ENCODE measurements around the gene TAF10. TPM values are rescaled to one million over a fixed set of nuclear protein-coding genes. Genes with fewer than 3 reads are reported as not detected.

TAF10 gene
- total RNA-seq, 1 donor from 2014 or later = 205 TPM

DNA sequence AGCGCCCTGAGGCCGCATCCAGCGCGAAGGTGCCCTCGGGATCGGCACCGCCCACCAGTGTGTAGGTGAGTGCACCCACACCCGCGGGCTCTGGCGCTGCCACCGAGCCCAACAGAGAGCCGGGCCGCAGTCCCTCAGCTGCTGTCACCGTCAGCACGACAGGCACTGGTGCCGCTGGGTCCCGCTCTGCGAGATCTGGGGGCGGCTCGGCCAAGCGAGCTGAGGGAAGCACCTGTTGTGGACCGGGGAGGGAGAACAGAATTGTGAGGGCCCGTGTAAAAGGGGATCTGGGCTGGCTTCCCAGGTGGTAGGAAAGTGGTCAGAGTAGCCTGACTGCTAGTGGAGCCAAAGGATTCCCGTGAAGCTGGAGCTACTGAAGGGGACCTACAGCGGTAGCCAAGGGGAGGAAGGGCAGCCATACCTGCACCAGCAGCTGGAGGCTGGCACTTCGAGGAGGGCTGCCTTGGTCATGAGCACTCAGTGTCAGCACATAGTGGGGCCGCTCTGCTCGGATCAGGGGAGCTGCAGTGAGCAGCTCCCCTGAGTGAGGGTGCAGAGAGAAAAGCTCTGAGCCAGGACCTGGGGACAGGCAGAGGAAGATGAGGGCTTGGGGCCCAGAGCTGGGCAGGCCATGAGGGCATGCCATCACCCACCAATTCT lies 18.7 kb upstream of the TAF10 start:
- peak overlapping the region; percentile 33 for H3K4me3 ChIP-seq (ENCODE audit: low read depth, low read length)
- TF ChIP-seq, protein P1, sequence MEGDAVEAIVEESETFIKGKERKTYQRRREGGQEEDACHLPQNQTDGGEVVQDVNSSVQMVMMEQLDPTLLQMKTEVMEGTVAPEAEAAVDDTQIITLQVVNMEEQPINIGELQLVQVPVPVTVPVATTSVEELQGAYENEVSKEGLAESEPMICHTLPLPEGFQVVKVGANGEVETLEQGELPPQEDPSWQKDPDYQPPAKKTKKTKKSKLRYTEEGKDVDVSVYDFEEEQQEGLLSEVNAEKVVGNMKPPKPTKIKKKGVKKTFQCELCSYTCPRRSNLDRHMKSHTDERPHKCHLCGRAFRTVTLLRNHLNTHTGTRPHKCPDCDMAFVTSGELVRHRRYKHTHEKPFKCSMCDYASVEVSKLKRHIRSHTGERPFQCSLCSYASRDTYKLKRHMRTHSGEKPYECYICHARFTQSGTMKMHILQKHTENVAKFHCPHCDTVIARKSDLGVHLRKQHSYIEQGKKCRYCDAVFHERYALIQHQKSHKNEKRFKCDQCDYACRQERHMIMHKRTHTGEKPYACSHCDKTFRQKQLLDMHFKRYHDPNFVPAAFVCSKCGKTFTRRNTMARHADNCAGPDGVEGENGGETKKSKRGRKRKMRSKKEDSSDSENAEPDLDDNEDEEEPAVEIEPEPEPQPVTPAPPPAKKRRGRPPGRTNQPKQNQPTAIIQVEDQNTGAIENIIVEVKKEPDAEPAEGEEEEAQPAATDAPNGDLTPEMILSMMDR (conservative IDR thresholded peaks at IDR 0.05; ENCODE audit: low read depth, low read length) = no peak
- no peak for DNase-seq (ENCODE audit: low read depth)

DNA sequence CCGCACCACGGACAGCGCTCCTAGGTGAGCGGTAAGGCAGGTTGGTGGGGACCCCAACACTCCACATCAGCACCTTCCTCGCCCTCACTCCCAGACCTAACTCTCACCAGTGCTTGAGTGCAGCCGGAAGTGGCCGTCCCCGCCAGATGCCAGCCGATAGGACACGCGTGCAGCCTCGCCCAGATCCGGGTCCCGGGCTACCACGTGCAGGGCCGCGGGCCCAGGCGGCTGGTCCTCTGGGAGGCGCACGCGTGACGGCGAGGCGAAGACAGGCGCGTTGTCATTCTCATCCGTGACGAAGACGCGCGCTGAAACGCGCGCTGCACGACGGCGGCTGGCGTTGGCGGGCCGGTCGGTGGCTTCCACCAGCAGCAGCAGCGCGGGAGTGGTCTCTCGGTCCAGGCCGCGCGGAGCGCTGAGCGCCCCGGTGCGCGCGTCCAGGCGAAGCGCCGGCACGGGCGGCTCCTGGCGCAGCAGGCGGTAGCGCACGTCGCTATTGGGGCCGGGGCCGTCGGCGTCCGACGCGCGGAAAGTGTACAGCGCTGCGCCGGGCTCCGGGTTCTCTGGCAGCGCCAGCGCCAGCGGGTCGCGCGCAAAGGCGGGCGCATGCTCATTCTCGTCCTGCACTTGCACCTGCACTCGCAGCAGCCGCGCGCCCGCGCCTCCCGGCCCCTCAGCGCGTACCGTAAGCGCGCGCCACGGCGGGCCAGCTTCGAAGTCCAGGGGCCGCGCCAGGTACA lies 18.0 kb upstream of the TAF10 start:
- DNase-seq (ENCODE audit: low read depth) = no peak
- H3K4me3 ChIP-seq (ENCODE audit: low read depth, low read length) = peak overlapping the region; percentile 33
- TF ChIP-seq, protein P1 (conservative IDR thresholded peaks at IDR 0.05; ENCODE audit: low read depth, low read length) = no peak

DNA sequence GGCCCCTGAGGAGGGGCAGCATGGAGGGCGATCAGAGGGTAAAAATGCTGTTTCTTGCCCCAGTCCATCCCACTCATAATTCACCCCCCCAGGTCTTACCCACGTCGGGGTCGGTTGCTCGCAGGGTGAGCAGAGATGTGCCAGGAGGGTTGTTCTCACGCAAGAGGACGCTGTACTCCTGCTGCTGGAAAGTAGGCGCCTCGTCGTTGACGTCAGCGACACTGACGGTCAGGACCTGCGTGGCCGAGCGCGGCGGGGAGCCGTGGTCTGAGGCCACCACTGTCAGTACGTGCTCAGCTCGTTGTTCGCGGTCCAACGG lies 17.5 kb upstream of the TAF10 start:
- DNase-seq (ENCODE audit: low read depth) = no peak
- H3K4me3 ChIP-seq (ENCODE audit: low read depth, low read length) = no peak overlapping the region
- TF ChIP-seq, protein P1 (conservative IDR thresholded peaks at IDR 0.05; ENCODE audit: low read depth, low read length) = no peak

DNA sequence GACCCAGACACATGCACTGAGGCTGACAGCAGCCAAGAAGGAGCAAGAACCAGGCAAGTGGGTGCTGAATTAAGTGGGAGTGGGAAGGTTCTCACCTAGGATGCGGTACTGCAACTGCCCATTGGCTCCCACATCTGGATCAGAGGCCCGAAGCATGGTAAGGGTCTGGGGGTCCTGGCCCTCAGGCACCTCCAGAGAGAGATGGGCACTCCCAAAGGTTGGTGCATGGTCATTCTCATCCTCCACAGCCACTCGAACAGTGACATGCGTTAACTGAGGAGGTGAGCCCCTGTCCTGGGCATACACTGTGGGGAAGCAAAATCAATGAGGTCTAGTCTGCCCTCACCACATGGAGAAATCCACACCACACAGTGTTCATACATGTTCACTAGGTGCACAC lies 16.5 kb upstream of the TAF10 start:
- TF ChIP-seq, protein P1 (conservative IDR thresholded peaks at IDR 0.05; ENCODE audit: low read depth, low read length) = no peak
- no peak for DNase-seq (ENCODE audit: low read depth)
- H3K4me3 ChIP-seq (ENCODE audit: low read depth, low read length) = no peak overlapping the region

DNA sequence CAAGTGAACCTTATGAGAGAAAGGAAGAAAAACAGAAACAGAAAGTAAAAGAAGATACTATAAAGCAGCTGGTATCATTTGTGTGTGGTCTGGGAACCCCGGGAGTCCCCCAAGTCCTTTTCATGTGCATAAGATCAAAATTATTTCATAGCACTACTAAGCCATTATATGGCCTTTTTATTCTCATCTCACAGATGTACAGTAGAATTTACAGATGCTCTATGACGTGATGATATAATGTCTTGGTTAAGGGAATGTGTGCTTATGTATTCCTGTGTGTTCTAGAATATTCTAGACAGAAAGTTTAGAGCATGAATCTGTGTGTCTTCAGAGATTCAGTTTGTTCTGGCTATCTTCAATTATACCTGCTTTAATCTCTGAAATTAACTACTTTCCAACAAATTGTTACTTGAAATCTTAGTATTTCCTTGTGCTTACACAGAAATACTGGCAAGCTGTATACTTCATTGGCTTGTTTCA lies 15.8 kb upstream of the TAF10 start:
- TF ChIP-seq, protein P1 (conservative IDR thresholded peaks at IDR 0.05; ENCODE audit: low read depth, low read length) = no peak
- no peak for DNase-seq (ENCODE audit: low read depth)
- H3K4me3 ChIP-seq (ENCODE audit: low read depth, low read length) = no peak overlapping the region

DNA sequence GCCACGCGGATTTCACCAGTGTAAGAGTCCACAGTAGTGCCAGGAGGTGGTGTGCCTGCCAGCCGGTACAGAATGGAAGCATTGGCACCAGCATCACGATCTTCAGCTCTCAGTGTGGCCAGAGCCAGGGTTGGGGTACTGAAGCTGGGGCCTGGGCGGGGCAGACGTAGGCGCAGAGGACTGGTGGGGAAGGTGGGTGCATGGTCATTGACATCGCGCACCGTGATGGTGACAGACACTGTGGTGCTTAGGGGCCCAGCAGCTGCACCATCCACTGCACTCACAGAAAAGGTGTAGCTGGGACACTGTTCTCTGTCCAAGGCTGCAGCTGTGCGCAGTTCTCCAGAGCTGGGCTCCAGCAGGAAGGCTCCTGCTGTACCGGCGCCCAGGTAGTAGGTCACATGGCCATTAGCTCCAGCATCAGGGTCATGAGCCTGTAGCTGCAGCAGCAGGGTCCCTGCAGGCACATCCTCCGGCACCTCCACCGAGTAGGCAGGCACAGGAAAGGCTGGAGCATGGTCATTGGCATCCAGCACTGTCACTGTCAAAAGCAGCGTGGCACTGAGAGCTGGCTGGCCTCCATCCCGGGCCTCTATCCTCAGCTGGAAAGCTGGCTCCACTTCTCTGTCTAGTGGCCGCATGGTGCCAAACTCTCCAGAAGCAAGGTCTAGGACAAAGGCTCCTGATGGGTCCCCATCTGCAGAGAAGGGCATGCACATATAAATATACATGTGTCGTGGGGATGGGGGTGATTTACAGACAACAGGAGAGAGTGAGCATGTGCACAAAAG lies 15.2 kb upstream of the TAF10 start:
- H3K4me3 ChIP-seq (ENCODE audit: low read depth, low read length) = no peak overlapping the region
- TF ChIP-seq, protein P1 (conservative IDR thresholded peaks at IDR 0.05; ENCODE audit: low read depth, low read length) = no peak
- no peak for DNase-seq (ENCODE audit: low read depth)

Data from epithelial cell of proximal tubule (primary cell).